IPS-15b (cell line): ENCODE data around the gene MMP12.
"Not testable (repeated sequence)": the region's sequence is repeated elsewhere in the genome, so short reads cannot be mapped to it uniquely, and the experiment has no call there.

Experiments
- H3K27me3 ChIP-seq: one replicate; pipeline ENCODE4 v1.6.1; 2013; ENCODE audit warnings: low read length; ENCODE audit not compliant: control insufficient read depth, insufficient read depth
- H3K36me3 ChIP-seq: one replicate; pipeline ENCODE4 v1.6.1; 2013; ENCODE audit warnings: low read length; ENCODE audit not compliant: control insufficient read depth, insufficient read depth
- H3K4me1 ChIP-seq: one replicate; pipeline ENCODE4 v1.6.1; 2013; ENCODE audit warnings: mild to moderate bottlenecking, low read length; ENCODE audit not compliant: control insufficient read depth, insufficient read depth
- H3K4me3 ChIP-seq: one replicate; pipeline ENCODE4 v1.5.1; 2013; ENCODE audit warnings: low read depth, low read length
- H3K9ac ChIP-seq: one replicate; pipeline ENCODE4 v1.6.1; 2013; ENCODE audit warnings: low read depth, mild to moderate bottlenecking, low read length
- H3K9me3 ChIP-seq: one replicate; pipeline ENCODE4 v1.6.1; 2013; ENCODE audit warnings: mild to moderate bottlenecking, low read length; ENCODE audit not compliant: control insufficient read depth, insufficient read depth

MMP12 gene

DNA sequence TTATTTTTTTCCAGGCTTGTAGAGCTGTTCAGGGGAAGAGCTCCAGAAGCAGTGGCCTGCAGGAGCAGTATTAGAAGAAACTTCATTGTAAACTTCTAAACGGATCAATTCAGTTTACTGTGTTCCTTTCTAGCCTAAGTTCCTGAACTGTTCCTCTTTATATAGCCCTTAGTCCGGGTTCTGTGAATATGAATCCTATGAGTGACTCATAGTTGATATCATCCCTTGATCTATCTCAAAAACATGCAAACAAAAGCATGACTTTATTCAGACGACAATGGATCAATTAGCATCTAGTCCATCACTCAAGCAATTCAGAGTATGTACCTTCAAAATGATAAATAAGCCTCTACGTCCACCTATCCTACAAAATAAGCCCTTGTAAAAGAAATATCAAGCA is at the start of gene MMP12:
Gene MMP12, minus strand, starts transcription at position 131 of the 400 bp plus-strand sequence. Its CDS starts 45 bp downstream, at position 86.
- Histone ChIP-seq H3K4me1 (no peaks in the 10 kb centered on the region), H3K9me3 (no peaks in the 10 kb centered on the region)

DNA sequence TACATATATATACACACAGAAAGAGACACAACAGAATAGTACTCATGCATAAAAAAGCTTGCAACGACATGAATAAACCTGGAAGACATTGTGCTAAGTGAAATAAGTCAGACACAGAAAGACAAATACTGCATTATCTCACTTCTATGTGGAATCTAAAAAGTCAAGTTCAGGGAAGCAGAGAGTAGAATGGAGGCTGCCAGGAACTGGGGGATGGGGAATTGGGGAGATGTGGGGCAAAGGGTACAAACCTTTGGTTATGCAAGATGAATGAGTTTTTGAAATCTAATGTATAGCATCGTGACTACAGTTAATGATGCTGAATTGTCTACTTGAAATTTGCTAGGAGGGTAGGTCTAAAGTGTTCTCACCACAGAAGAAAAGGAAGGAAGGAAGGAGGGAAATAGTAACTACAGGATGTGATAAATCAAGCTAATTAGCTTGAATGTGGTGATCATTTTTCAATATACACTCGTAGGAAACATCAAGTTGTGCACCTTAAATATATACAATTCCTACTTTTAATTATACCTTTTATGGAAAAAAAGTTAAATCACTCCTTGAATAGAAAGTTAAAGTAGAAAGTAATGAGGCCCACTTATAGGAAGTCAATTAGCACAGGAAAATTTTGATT is 46.9 kb upstream of the MMP12 start:
- H3K27me3 ChIP-seq = no peaks in the 10 kb centered on the region
- H3K9me3 ChIP-seq = no peaks in the 10 kb centered on the region
- H3K9ac ChIP-seq = no peak overlapping the region
- no peak overlapping the region for H3K4me3 ChIP-seq
- no peaks in the 10 kb centered on the region for H3K36me3 ChIP-seq
- no peaks in the 10 kb centered on the region for H3K4me1 ChIP-seq

More for the DNA sequence above, at the start of gene MMP12:
- no peaks in the 10 kb centered on the region for H3K36me3 ChIP-seq
- H3K9ac ChIP-seq = no peak within 1 kb of the TSS
- H3K4me3 ChIP-seq = no peak within 1 kb of the TSS
- no peaks in the 10 kb centered on the region for H3K27me3 ChIP-seq

DNA sequence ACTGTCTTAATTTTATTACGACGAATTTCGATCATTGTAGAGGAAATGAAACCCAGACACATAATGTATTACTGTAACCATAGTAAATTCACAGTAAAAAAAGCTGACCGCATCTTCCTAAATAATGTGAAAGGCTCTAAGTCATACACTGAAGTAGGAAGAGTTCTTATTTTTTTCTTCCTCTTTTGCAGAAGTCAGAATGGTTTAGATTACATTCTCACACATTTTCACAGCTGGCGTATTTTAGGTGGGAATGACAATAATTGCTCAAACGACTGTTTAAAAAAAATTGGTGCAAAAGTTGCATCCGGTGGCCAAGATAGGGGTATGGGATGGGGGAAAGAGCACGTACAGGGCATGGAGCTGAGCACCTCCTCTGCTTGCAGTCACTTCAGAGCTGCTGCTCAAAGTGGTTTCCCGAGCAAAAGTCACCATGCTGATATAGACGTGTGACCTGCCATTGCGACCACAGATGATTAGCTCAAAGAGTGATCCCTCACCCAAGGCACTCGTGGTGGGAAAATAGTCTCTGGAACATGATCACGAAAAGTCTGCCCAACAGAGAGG is 45.4 kb upstream of the MMP12 start:
- Histone ChIP-seq H3K36me3 (no peaks in the 10 kb centered on the region), H3K9me3 (no peaks in the 10 kb centered on the region), H3K4me1 (no peaks in the 10 kb centered on the region), H3K9ac (no peak overlapping the region), H3K27me3 (no peaks in the 10 kb centered on the region), H3K4me3 (no peak overlapping the region)

DNA sequence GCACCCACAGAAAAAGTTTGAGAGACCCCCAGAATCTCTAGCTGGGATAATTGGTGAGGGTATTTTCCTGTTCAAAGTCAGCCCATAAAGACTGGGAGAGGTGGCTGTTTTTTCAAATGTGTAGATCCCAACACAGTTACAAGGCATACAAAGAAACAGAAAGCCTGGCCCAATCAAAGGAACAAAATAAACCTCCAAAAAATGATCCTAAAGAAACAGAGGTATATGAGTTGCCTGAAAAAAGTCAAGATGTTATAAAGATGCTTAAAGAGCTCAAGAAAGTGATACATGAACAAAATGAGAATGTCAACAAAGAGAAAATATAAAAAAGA is 40.2 kb upstream of the MMP12 start:
- Histone ChIP-seq H3K4me3 (no peak overlapping the region), H3K9me3 (no peaks in the 10 kb centered on the region), H3K36me3 (no peaks in the 10 kb centered on the region), H3K4me1 (peaks cover 4% of the 10 kb centered on the region), H3K9ac (no peak overlapping the region), H3K27me3 (no peaks in the 10 kb centered on the region)

DNA sequence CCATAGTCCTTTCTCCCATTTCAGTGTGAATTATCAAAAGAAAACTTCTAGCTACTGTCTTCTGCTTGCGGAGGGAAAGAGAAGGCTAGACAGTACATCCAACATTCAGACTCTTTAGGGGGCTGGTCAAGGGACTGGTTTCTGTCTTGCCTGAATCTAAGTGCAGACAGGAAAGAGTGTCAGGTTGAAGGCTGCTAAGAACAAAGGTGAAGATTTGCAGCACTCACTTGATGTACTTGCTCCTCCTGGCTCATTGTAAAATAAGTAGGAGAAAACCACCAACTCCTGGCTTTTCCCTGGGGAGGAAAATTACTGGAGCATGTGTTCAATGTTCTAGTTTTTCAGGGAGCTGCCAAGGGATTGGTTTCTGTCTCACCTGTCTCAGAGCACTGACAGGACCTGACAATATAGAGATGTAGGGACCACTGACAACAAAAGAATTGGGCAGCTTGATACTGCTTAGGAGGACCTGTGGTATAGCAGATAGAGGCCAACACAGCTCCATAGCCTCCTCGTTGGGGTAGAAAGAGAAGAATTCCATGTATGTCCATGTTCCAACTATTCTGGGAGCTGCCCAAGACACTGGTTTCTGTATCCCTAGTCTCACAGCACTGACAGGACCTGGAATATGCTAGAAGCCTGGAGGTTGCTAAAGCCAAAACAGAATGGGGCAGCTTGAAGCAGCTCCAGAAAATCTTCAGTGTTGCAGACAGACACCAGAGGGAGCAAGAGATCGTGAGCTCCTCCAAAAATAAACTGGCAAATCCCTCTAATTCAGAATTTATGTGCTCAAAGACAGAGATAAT is 39.7 kb upstream of the MMP12 start:
- Histone ChIP-seq H3K9ac (no peak overlapping the region), H3K4me1 (peaks cover 4% of the 10 kb centered on the region), H3K9me3 (no peaks in the 10 kb centered on the region)

DNA sequence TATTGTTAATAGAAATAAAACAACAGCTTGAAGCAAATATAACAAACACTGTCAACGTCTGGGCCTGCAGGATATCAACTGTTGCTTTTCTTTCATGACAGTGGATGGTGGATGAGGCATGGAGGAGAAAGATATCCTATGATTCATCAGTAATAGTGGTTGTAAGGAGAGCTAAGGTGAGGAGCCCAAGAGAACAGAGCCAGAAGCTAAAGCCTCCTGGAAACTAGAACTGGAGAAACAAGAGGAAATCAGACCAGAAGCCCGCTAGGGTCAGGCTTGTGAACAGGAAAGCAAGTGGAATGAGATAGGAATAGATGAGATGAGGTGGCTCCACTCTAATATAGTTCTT is 37.7 kb upstream of the MMP12 start:
- no peak overlapping the region for H3K4me3 ChIP-seq
- no peak overlapping the region for H3K9ac ChIP-seq
- no peaks in the 10 kb centered on the region for H3K36me3 ChIP-seq
- no peaks in the 10 kb centered on the region for H3K9me3 ChIP-seq
- peaks cover 4% of the 10 kb centered on the region for H3K4me1 ChIP-seq
- H3K27me3 ChIP-seq = no peaks in the 10 kb centered on the region

More for the DNA sequence above, 39.7 kb upstream of the MMP12 start:
- Histone ChIP-seq H3K4me3 (no peak overlapping the region), H3K36me3 (no peaks in the 10 kb centered on the region), H3K27me3 (no peaks in the 10 kb centered on the region)

DNA sequence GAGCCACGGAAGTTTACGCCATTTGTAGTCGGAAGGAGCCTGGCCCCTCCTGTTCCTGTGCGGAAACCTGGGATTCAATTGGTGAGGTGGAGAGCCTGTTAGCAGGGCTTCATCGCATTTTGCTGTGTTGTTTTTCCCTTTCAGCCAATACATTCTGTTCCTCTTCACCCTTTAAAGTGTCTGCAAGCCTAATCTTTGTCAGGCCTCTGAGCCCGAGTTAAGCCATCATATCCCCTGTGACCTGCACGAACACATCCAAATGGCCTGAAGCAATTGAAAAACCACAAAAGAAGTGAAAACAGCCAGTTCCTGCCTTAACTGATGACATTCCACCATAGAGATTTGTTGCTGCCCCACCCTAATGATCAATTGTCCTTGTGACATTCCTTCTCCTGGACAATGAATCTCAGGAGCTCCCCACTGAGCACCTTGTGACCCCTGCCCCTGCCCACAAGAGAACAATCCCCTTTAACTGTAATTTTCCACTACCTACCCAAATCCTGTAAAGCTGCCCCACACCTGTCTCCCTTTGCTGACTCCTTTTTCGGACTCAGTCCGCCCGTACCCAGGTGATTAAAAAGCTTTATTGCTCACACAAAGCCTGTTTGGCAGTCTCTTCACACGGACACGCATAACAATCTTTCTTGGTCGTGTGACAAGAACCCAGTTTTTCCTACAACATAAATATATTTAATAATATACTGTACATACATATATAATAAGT is 37.1 kb upstream of the MMP12 start:
- H3K36me3 ChIP-seq = no peaks in the 10 kb centered on the region
- peaks cover 4% of the 10 kb centered on the region for H3K4me1 ChIP-seq
- H3K9ac ChIP-seq = no peak overlapping the region
- H3K27me3 ChIP-seq = no peaks in the 10 kb centered on the region
- no peaks in the 10 kb centered on the region for H3K9me3 ChIP-seq
- H3K4me3 ChIP-seq = no peak overlapping the region

DNA sequence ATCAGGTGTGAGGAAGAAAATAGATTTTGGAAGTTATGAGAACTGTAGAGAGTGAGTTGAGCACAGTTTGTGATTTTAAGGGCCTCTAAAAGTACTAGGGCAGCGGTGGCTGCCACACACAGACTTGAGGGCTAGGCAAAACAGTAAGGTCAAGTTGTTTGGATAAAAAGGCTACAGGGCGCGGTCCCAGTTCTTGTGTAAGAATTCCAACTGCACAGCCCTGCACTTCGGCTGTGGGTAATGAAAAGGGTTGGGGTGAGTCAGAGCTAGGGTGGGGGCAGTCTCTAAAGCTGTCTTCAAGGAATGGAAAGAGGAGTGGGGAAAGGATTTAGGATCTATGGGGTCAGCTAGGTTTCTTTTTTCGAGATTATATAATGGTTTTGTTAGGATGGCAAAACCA is 31.1 kb upstream of the MMP12 start:
- not testable (repeated sequence) for H3K4me1 ChIP-seq, H3K4me3 ChIP-seq, H3K9me3 ChIP-seq, H3K9ac ChIP-seq, H3K27me3 ChIP-seq, H3K36me3 ChIP-seq

DNA sequence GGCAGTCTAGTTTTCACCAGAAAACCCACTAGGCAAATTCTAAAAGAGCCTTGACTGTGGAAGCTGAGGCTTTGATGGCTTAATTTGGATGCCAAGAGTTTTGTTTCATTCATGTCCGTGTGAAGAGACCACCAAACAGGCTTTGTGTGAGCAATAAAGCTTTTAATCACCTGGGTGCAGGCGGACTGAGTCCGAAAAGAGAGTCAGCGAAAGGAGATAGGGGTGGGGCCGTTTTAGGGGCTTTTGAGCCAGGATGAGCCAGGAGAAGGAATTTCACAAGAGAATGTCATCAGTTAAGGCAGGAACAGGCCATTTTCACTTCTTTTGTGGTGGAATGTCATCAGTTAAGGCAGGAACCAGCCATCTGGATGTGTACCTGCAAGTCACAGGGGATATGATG is 29.1 kb upstream of the MMP12 start:
- H3K9ac ChIP-seq = not testable (repeated sequence)

DNA sequence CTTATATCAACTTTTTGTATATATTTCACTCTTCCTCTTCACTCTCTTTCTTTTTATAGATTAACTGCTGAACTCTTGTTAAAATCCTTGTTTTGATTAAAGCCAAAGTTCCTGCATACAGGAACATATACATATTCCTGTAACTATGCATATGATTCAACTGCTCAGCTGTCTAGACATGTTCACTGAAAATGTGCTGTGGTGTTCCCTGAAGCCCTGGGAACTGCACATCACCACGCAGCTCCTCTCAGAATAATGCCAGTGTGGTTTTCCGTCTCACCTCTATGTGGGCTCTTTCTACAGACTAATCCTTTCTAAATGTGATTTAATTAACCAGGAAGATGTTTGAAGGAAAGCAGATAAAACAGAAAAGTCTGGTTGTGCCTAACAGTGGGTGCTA is 25.6 kb upstream of the MMP12 start:
- Histone ChIP-seq H3K9me3 (no peaks in the 10 kb centered on the region), H3K4me1 (no peaks in the 10 kb centered on the region), H3K27me3 (no peaks in the 10 kb centered on the region), H3K4me3 (no peak overlapping the region), H3K36me3 (no peaks in the 10 kb centered on the region), H3K9ac (no peak overlapping the region)

More for the DNA sequence above, 29.1 kb upstream of the MMP12 start:
- H3K27me3 ChIP-seq, H3K4me3 ChIP-seq, H3K9me3 ChIP-seq, H3K36me3 ChIP-seq, H3K4me1 ChIP-seq: not testable (repeated sequence)

DNA sequence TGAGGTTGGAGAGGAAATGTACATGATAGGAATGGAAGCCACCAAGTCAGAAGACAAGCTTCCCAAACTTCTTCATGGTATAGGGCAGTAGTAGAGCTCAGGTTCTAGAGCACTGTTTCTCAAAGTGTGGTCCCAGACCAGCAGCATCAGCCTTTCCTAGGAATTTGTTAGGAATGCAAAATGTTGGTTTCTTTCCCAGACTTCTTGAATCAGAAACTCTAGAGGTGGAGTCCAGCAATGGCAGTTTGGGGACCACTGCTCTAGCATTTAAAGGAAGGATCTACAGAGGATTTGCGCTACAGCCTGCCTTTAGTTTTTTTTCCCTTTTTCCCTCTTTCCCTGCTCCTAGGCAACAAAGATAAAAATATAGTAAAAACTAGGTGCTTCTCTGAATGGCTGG is 17.0 kb upstream of the MMP12 start:
- H3K36me3 ChIP-seq = no peaks in the 10 kb centered on the region
- no peaks in the 10 kb centered on the region for H3K4me1 ChIP-seq
- H3K9me3 ChIP-seq = no peaks in the 10 kb centered on the region
- H3K9ac ChIP-seq = no peak overlapping the region
- H3K27me3 ChIP-seq = no peaks in the 10 kb centered on the region
- H3K4me3 ChIP-seq = no peak overlapping the region
